Hepatocyte (in vitro differentiated cells): ENCODE results near the gene OTOR. TPM values are rescaled to one million over a fixed set of nuclear protein-coding genes. Genes with fewer than 3 reads are reported as not detected.

Experiments
- DNase-seq: peaks from one replicate; pipeline ENCODE4 v3.0.0-alpha.2; 2016; ENCODE audit warnings: low spot score
- H2AFZ ChIP-seq: fragments of 200-600 bp; sonication (generic); 2 replicates; pipeline ENCODE4 v1.6.0; 2016; ENCODE audit warnings: antibody characterized with exemption, mild to moderate bottlenecking
- H3K27ac ChIP-seq: fragments of 200-600 bp; sonication (generic); 2 replicates; pipeline ENCODE4 v1.5.1; 2016; ENCODE audit warnings: mild to moderate bottlenecking
- H3K27me3 ChIP-seq: fragments of 200-600 bp; sonication (generic); 2 replicates; pipeline ENCODE4 v1.6.1; 2016
- H3K36me3 ChIP-seq: fragments of 200-600 bp; sonication (generic); replicated peaks from 2 replicates; pipeline ENCODE4 v1.5.1; 2016; ENCODE audit warnings: low read depth; ENCODE audit not compliant: insufficient read depth
- H3K4me1 ChIP-seq: fragments of 200-600 bp; sonication (generic); 2 replicates; pipeline ENCODE4 v1.5.1; 2016; ENCODE audit warnings: mild to moderate bottlenecking, moderate library complexity; ENCODE audit not compliant: insufficient read depth
- H3K4me2 ChIP-seq: fragments of 200-600 bp; sonication (generic); 2 replicates; pipeline ENCODE4 v1.6.0; 2016
- H3K4me3 ChIP-seq: fragments of 200-600 bp; sonication (generic); 2 replicates; pipeline ENCODE4 v1.5.1; 2016; ENCODE audit warnings: mild to moderate bottlenecking
- H3K79me2 ChIP-seq: fragments of 200-600 bp; sonication (generic); 2 replicates; pipeline ENCODE4 v1.6.0; 2017; ENCODE audit warnings: mild to moderate bottlenecking
- H3K9me2 ChIP-seq: fragments of 200-600 bp; sonication (generic); replicated peaks from 2 replicates; pipeline ENCODE4 v1.6.0; 2017; ENCODE audit warnings: mild to moderate bottlenecking; ENCODE audit not compliant: insufficient read depth
- H3K9me3 ChIP-seq: fragments of 200-600 bp; sonication (generic); 2 replicates; pipeline ENCODE4 v1.5.1; 2016; ENCODE audit warnings: low read depth, mild to moderate bottlenecking
- H4K20me1 ChIP-seq: fragments of 200-600 bp; sonication (generic); 2 replicates; pipeline ENCODE4 v1.6.0; 2016; ENCODE audit warnings: mild to moderate bottlenecking; ENCODE audit not compliant: insufficient read depth, poor library complexity, severe bottlenecking
- EZH2 ChIP-seq: fragments of 200-600 bp; sonication (generic); IDR thresholded peaks from 2 replicates; pipeline ENCODE4 v1.6.1; 2016; ENCODE audit warnings: antibody characterized with exemption, mild to moderate bottlenecking, borderline replicate concordance
- EZH2phosphoT487 ChIP-seq: fragments of 200-600 bp; sonication (generic); IDR thresholded peaks from one replicate; pipeline ENCODE4 v1.6.1; 2018; ENCODE audit warnings: antibody characterized with exemption, mild to moderate bottlenecking, low read depth, moderate library complexity; ENCODE audit not compliant: unreplicated experiment, severe bottlenecking
- WGBS: methylation state at CpG from one replicate; pipeline ENCODE4 v1.1.6; 2016; ENCODE audit warnings: low lambda C conversion rate; ENCODE audit errors: missing lambda C conversion rate; 5-methylcytosine and 5-hydroxymethylcytosine counted together
- polyA plus RNA-seq: library from polyadenylated mRNA; unstranded; fragments of >200 nt; fragmentation: Nextera tagmentation; extraction: Ambion mirVana; gene quantifications from 2 replicates; pipeline ENCODE4 v1.2.1, GENCODE V29; 2016
- total RNA-seq: library from RNA; depleted of rRNA; stranded (reverse); fragments of >200 nt; gene quantifications from 2 replicates; pipeline ENCODE4 v1.2.3, GENCODE V29; 2014
- TF ChIP-seq, protein P1 (sequence below): fragments of 200-600 bp; sonication (generic); IDR thresholded peaks from 2 replicates; pipeline ENCODE4 v1.5.1; 2016; ENCODE audit warnings: antibody characterized with exemption, mild to moderate bottlenecking; ENCODE audit not compliant: poor library complexity

Gene OTOR
- total and polyA plus RNA-seq, 2 experiments from 2014 or later: 0.37 TPM; not detected in 1

DNA sequence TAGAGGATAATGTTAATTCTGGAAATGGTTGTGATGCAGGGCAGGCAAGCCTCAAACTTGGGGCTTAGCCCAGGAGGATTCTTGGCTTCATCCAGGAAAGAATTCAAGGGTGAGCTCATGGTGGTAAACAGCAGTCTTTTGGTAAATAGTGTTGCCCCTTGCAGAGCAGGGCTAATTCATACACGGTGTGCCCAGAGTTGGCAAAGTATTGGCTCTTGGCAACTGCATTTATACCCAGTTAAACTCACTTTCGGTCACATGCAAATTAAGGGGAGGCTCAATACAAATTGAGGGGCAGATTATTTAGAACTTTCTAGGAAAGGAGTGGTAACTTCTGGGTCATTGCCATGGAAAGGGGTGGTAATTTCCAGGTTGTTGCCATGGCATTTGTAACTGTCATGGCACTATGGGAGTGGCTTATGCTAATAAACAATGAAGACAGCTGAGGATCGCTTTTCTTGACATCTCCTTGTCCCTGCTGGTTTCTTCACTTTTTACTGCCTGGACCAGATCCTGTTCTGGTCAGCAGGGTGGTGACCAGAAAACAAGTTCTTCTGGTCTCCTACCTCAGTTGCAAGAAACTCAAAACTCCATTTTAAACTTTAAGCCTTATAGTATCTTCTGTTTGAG lies 3.9 kb upstream of the OTOR start:
- Histone ChIP-seq H2AFZ (no peak overlapping the region), H3K79me2 (no peaks in the 10 kb centered on the region), H3K27me3 (no peaks in the 10 kb centered on the region), H3K9me2 (no peaks in the 10 kb centered on the region), H3K4me2 (no peak overlapping the region), H3K4me1 (no peaks in the 10 kb centered on the region), H3K4me3 (no peak overlapping the region), H3K9me3 (no peaks in the 10 kb centered on the region), H4K20me1 (no peaks in the 10 kb centered on the region), H3K36me3 (no peaks in the 10 kb centered on the region), H3K27ac (no peak overlapping the region)
- TF ChIP-seq EZH2 (no peak), EZH2phosphoT487 (no peak)
- TF ChIP-seq, protein P1, sequence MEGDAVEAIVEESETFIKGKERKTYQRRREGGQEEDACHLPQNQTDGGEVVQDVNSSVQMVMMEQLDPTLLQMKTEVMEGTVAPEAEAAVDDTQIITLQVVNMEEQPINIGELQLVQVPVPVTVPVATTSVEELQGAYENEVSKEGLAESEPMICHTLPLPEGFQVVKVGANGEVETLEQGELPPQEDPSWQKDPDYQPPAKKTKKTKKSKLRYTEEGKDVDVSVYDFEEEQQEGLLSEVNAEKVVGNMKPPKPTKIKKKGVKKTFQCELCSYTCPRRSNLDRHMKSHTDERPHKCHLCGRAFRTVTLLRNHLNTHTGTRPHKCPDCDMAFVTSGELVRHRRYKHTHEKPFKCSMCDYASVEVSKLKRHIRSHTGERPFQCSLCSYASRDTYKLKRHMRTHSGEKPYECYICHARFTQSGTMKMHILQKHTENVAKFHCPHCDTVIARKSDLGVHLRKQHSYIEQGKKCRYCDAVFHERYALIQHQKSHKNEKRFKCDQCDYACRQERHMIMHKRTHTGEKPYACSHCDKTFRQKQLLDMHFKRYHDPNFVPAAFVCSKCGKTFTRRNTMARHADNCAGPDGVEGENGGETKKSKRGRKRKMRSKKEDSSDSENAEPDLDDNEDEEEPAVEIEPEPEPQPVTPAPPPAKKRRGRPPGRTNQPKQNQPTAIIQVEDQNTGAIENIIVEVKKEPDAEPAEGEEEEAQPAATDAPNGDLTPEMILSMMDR: no peak
- 87% methylated on average over 3 of the region's 3 CpGs for WGBS
- no peak for DNase-seq

DNA sequence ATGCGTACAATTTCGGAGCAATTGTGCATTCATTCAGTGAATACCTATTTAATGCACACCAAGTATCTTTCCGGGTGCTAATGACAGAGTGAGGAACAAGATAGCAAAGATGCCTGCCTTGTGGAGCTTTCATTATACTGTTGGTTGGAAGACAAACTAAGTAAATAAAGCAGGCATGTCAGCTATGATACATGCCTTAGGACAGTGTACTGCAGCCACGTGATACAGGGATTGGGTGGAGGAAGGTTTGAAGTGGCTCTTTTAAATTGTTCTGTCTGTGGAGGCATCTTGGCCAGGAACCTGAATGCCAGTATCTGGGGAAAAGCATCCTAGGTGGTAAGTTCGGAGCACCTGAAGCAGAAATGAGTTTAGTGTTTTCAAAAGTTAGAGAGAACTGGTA lies 3.0 kb upstream of the OTOR start:
- TF ChIP-seq EZH2 (no peak), EZH2phosphoT487 (no peak)
- TF ChIP-seq, protein P1: no peak
- H3K36me3 ChIP-seq: no peaks in the 10 kb centered on the region
- H3K4me2 ChIP-seq: no peak overlapping the region
- H3K9me2 ChIP-seq: no peaks in the 10 kb centered on the region
- no peaks in the 10 kb centered on the region for H3K4me1 ChIP-seq
- no peak overlapping the region for H2AFZ ChIP-seq
- no peak overlapping the region for H3K4me3 ChIP-seq
- no peaks in the 10 kb centered on the region for H4K20me1 ChIP-seq
- DNase-seq: peak; percentile 11
- H3K79me2 ChIP-seq: no peaks in the 10 kb centered on the region
- no peaks in the 10 kb centered on the region for H3K27me3 ChIP-seq
- no peak overlapping the region for H3K27ac ChIP-seq
- H3K9me3 ChIP-seq: no peaks in the 10 kb centered on the region
- WGBS: 82% methylated on average over 5 of the region's 5 CpGs

DNA sequence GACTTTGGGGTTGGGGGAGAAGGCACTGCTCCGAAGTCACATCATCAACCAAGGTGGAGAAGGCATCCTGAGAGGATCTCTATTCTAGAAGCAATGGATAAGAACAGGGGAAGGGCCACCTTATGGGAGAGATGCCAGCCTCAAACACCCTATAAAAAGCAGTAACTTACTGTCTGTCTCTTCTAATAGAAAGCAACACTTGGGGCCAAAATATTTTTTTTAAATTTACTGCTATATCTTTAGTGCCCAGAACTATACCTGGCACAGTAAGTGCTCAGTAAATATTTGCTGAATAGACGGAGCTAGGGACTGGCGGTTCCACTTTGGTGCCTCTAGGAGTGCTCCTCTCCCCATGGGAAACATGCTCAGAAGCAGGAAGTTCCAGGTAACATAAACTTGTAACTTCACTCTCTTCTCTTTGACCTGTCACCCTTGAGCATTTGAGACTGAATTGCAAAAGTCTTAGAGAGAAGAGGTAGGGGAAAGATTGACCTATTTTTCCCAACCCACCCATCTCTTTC lies 807 bp upstream of the OTOR start:
- no peaks in the 10 kb centered on the region for H3K36me3 ChIP-seq
- H3K27me3 ChIP-seq: no peaks in the 10 kb centered on the region
- DNase-seq: peak; percentile 19
- no peaks in the 10 kb centered on the region for H3K4me1 ChIP-seq
- 56% methylated on average over 3 of the region's 3 CpGs for WGBS
- H2AFZ ChIP-seq: no peak overlapping the region
- H3K4me3 ChIP-seq: no peak overlapping the region
- no peaks in the 10 kb centered on the region for H3K79me2 ChIP-seq
- no peak overlapping the region for H3K27ac ChIP-seq
- no peaks in the 10 kb centered on the region for H4K20me1 ChIP-seq
- H3K9me3 ChIP-seq: no peaks in the 10 kb centered on the region
- TF ChIP-seq, protein P1: no peak
- TF ChIP-seq EZH2 (no peak), EZH2phosphoT487 (no peak)
- no peaks in the 10 kb centered on the region for H3K9me2 ChIP-seq
- H3K4me2 ChIP-seq: no peak overlapping the region
